AG04450 (cell line): ENCODE results near the gene SHANK1. TPM values are rescaled to one million over a fixed set of nuclear protein-coding genes. Genes with fewer than 3 reads are reported as not detected.
A peak's percentile ranks its signal among the peaks of the same experiment; 100 is the strongest.

Experiments
- CTCF ChIA-PET: fragments of 300-600, 350-600 bp; formaldehyde crosslinking; extraction: SDS; loops from one replicate; lab custom pipeline; 2022; ENCODE audit warnings: antibody characterized with exemption, inconsistent platforms; lab: Charles Lee
- POLR2A ChIA-PET: fragments of 350-600 bp; formaldehyde crosslinking; extraction: SDS; loops from one replicate; lab custom pipeline; 2021; ENCODE audit warnings: antibody characterized with exemption, inconsistent platforms; lab: Yijun Ruan, JAX
- DNase-seq: peaks from one replicate; pipeline ENCODE4 v3.0.0-alpha.2; 2011; ENCODE audit warnings: low read depth, low spot score
- H3K27ac ChIP-seq: one replicate; pipeline ENCODE4 v1.5.1; 2012; ENCODE audit warnings: low read depth, low read length, control low read depth
- H3K27me3 ChIP-seq: one replicate; pipeline ENCODE4 v1.6.0; 2012; ENCODE audit warnings: low read length; ENCODE audit not compliant: control insufficient read depth, insufficient read depth
- H3K4me3 ChIP-seq: 2 replicates; pipeline ENCODE4 v1.5.1; 2011; ENCODE audit warnings: mild to moderate bottlenecking, low read depth, low read length, control low read depth
- H3K9me3 ChIP-seq: 2 replicates; pipeline ENCODE4 v1.5.1; 2012; ENCODE audit warnings: low read length; ENCODE audit not compliant: control insufficient read depth, insufficient read depth
- CTCF ChIP-seq: IDR thresholded peaks from 2 replicates; pipeline ENCODE4 v1.5.1; 2011; ENCODE audit warnings: low read depth, low read length, control low read depth, inconsistent platforms
- polyA plus RNA-seq: library from polyadenylated mRNA; depleted of rRNA; stranded (reverse); fragments of >200 nt; gene quantifications from 2 replicates; pipeline ENCODE4 v1.2.3, GENCODE V29; 2011

SHANK1 gene
- polyA plus RNA-seq, 1 experiment = 2.4 TPM

GRCh38 chr19:50639121-50640112 is 80.2 kb downstream of the SHANK1 start, which contains the start of gene SYT3:
SYT3 (minus strand) TSS chr19:50639881; CDS start chr19:50637411, 2,470 bp downstream.
- H3K27me3 ChIP-seq = peaks cover 27% of the 10 kb centered on the region
- no peak for TF ChIP-seq CTCF
- H3K27ac ChIP-seq = no peak within 1 kb of the TSS
- ChIA-PET POLR2A (no interaction called here), CTCF (no interaction called here)
- peak within 1 kb of the TSS; percentile 50 for H3K4me3 ChIP-seq
- H3K9me3 ChIP-seq = peaks cover 8% of the 10 kb centered on the region
- DNase-seq = no peak

DNA sequence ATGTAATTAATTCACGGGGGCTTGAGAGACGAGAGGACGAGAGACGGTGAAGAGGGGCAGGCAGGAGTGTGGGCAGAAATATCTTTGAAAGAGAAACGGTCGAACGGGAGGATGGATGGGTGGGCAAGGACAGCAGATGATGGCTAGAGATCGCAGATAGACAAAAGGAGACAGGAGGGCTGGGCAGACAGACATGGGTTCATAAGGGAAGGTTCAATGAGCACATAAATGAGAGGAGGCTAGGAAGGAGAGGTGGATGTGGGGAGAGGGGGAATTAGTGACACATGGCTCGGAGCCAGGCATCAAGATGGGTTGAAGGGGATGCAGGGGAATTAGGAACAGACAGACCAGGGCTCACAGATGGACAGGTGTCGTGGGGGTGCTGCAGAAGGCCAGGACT is 81.0 kb downstream of the SHANK1 start:
- DNase-seq = no peak
- Histone ChIP-seq H3K27me3 (peaks cover 25% of the 10 kb centered on the region), H3K4me3 (no peak overlapping the region), H3K27ac (no peak overlapping the region), H3K9me3 (peaks cover 13% of the 10 kb centered on the region)
- CTCF ChIA-PET = no interaction called here
- no peak for TF ChIP-seq CTCF
- POLR2A ChIA-PET = no interaction called here

GRCh38 chr19:50636317-50637085 is 83.1 kb downstream of the SHANK1 start:
- TF ChIP-seq CTCF = no peak
- ChIA-PET POLR2A (no interaction called here), CTCF (no interaction called here)
- Histone ChIP-seq H3K27ac (no peak overlapping the region), H3K4me3 (no peak overlapping the region), H3K9me3 (peaks cover 17% of the 10 kb centered on the region), H3K27me3 (peaks cover 25% of the 10 kb centered on the region)
- DNase-seq = no peak

DNA sequence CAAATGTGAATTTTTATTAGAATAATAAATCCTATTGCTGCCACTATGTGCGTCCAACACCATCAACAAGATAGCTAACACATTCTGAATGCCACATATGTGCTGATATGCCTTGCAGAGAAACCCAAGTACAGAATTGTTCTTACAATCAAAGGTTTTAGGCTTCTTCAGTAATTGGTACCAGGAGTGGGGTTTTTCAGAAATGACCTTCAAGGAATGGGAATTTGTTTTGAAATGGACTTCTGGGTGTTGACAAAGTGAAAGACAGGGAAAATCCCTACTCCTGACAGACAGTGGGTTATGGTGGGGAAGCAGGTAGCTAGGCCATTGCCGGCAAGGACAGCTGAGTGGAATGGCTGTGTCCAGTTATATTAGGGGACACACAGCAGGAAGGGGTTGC is 85.6 kb downstream of the SHANK1 start:
- no peak for DNase-seq
- Histone ChIP-seq H3K9me3 (peaks cover 16% of the 10 kb centered on the region), H3K4me3 (no peak overlapping the region), H3K27ac (no peak overlapping the region), H3K27me3 (peaks cover 9% of the 10 kb centered on the region)
- no peak for TF ChIP-seq CTCF
- CTCF ChIA-PET = no interaction called here
- POLR2A ChIA-PET = no interaction called here
